ENCODE measurements around the gene OSBPL10. TPM values are rescaled to one million over a fixed set of nuclear protein-coding genes. Genes with fewer than 3 reads are reported as not detected.

The OSBPL10 gene
- total and polyA plus RNA-seq, 2 of the 8 experiments (the other 6 are each of a cell fraction or from before 2014, with no cell fraction given), result 26.2 to 86.7 TPM

DNA sequence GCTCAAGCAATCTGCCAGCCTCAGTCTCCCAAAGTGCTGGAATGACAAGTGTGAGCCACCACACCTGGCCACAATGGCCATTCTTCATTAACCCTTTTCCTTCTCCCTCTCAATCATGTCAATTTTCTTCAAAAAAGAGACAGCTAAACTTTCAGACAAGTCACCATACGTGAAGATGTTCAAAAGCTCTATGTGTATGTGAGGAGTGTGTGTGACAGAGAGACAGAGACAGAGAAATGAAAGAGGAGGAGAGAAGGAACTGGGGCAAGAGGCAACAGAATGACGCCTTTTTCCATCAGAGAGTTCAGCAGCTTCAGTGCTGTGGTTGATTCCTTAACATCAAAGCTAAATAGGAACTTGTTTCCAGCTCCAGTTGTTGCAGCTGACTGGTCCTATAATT, 27.4 kb downstream of the OSBPL10 start:
- Histone ChIP-seq H3K4me1 (replicated peaks in 1 of 4; ENCODE audit: control insufficient read depth in 3 of 4, insufficient read depth in 4 of 4, low read length in 3 of 4) (peaks cover 0 to 10% (median 5%) of the 10 kb centered on the region in 4 experiments), H3K4me2 (ENCODE audit: insufficient read depth in 1 of 2, low read depth in 2 of 2, low read length in 2 of 2) (no peak overlapping the region), H4K20me1 (replicated peaks in 1 of 2; ENCODE audit: control insufficient read depth in 1 of 2, insufficient read depth in 2 of 2, low read length in 2 of 2) (no peaks in the 10 kb centered on the region), H4K91ac (replicated peaks; ENCODE audit: insufficient read length, low read length) (no peak overlapping the region), H2AFZ (ENCODE audit: low read length) (no peak overlapping the region), H3K23me2 (ENCODE audit: low read depth, low read length) (no peaks in the 10 kb centered on the region), H2BK12ac (ENCODE audit: low read depth, low read length) (no peak overlapping the region), H3K27me3 (replicated peaks in 1 of 4; ENCODE audit: control insufficient read depth in 3 of 4, extremely low read depth in 1 of 4, insufficient read depth in 3 of 4, low read length in 3 of 4) (no peaks in the 10 kb centered on the region), H3K4me3 (ENCODE audit: extremely low read depth in 1 of 4, insufficient read depth in 2 of 4, low read depth in 3 of 4, low read length in 4 of 4) (no peak overlapping the region), H4K8ac (ENCODE audit: extremely low read depth, insufficient read depth, low read length) (no peak overlapping the region), H4K5ac (ENCODE audit: insufficient read length, low read depth, low read length) (no peak overlapping the region), H3K23ac (ENCODE audit: insufficient read length) (no peak overlapping the region), H3K9ac (replicated peaks in 1 of 4; ENCODE audit: extremely low read depth in 1 of 4, low read depth in 3 of 4, low read length in 3 of 4) (no peak overlapping the region), H3K18ac (ENCODE audit: extremely low read depth, low read length) (no peak overlapping the region), H3K9me3 (ENCODE audit: insufficient read depth in 2 of 2, low read depth in 1 of 2, low read length in 1 of 2) (peaks cover 19 to 20% of the 10 kb centered on the region in 2 experiments), H3K56ac (replicated peaks; ENCODE audit: insufficient read length, low read depth, low read length) (no peak overlapping the region), H3K36me3 (ENCODE audit: control insufficient read depth in 2 of 4, insufficient read depth in 4 of 4, low read length in 3 of 4) (peaks cover 0 to 16% (median 6%) of the 10 kb centered on the region in 4 experiments; a peak in 3 of 8 replicates), H3K27ac (ENCODE audit: low read depth, low read length) (no peak overlapping the region), H3K14ac (ENCODE audit: insufficient read length) (no peak overlapping the region), H2BK5ac (ENCODE audit: low read depth, low read length) (no peak overlapping the region), H3K4ac (replicated peaks; ENCODE audit: insufficient read length, low read depth, low read length) (no peak overlapping the region), H2AK5ac (ENCODE audit: low read depth, low read length) (no peak overlapping the region), H3K79me1 (ENCODE audit: low read depth, low read length) (peaks cover 2% of the 10 kb centered on the region; the same call in 1 of the 2 replicates), H2BK15ac (ENCODE audit: low read length) (no peak overlapping the region), H2BK20ac (ENCODE audit: low read length) (no peak overlapping the region), H3K79me2 (ENCODE audit: control insufficient read depth in 1 of 2, insufficient read depth in 2 of 2, low read length in 2 of 2) (peaks cover 24 to 95% of the 10 kb centered on the region in 2 experiments), H2BK120ac (replicated peaks; ENCODE audit: low read depth, low read length) (no peak overlapping the region)
- DNase-seq (ENCODE audit: low read depth in 1 of 2, low spot score in 2 of 2), result no peak
- WGBS, 2 experiments (ENCODE audit: extremely low coverage in 1 of 2, insufficient coverage in 1 of 2, insufficient read length in 1 of 2, insufficient replicate concordance in 2 of 2, low coverage in 1 of 2, low lambda C conversion rate in 2 of 2, missing lambda C conversion rate in 1 of 2), result 92% methylated on average over 2 of the region's 2 CpGs; no CpG with 5 or more reads in 1 of the 2 experiments
- no peak for FAIRE-seq
- ChIA-PET CTCF (ENCODE audit: partially characterized antibody) (interaction anchor here (0.5 to 1.3 kb wide), 2 partner anchors 162 to 832 kb away, joined by 3 read pairs; no protein-coding TSS in a partner anchor), POLR2A (ENCODE audit: partially characterized antibody) (no interaction called here)
- TF ChIP-seq BACH1 (IDR thresholded peaks at IDR 0.05; ENCODE audit: low read length), result no peak
- TF ChIP-seq, protein P1, sequence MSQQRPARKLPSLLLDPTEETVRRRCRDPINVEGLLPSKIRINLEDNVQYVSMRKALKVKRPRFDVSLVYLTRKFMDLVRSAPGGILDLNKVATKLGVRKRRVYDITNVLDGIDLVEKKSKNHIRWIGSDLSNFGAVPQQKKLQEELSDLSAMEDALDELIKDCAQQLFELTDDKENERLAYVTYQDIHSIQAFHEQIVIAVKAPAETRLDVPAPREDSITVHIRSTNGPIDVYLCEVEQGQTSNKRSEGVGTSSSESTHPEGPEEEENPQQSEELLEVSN (IDR thresholded peaks at IDR 0.05), result no peak
- TF ChIP-seq POLR2A (IDR thresholded peaks at IDR 0.05; ENCODE audit: control extremely low read depth in 1 of 2, low read depth in 2 of 2, low read length in 2 of 2), result no peak
- no peak for TF ChIP-seq HDAC6 (IDR thresholded peaks at IDR 0.05; ENCODE audit: low read depth, low read length)
- no peak for TF ChIP-seq CREB1 (IDR thresholded peaks at IDR 0.05)
- no peak for TF ChIP-seq TAF1 (IDR thresholded peaks at IDR 0.05; ENCODE audit: low read depth, low read length)
- no peak for TF ChIP-seq YY1 (IDR thresholded peaks at IDR 0.05; ENCODE audit: low read depth, low read length)
- TF ChIP-seq, protein P2, sequence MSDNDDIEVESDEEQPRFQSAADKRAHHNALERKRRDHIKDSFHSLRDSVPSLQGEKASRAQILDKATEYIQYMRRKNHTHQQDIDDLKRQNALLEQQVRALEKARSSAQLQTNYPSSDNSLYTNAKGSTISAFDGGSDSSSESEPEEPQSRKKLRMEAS (IDR thresholded peaks at IDR 0.05), result no peak
- TF ChIP-seq BRCA1 (IDR thresholded peaks at IDR 0.05; ENCODE audit: low read depth, low read length), result no peak
- no peak for TF ChIP-seq CTBP2 (IDR thresholded peaks at IDR 0.05; ENCODE audit: borderline replicate concordance, insufficient read depth, insufficient read length, low read length)
- no peak for TF ChIP-seq EP300 (IDR thresholded peaks at IDR 0.05; ENCODE audit: borderline replicate concordance in 1 of 2, low read depth in 2 of 2, low read length in 2 of 2)
